Measurements from ENCODE around the gene RAD51B. TPM values are rescaled to one million over a fixed set of nuclear protein-coding genes. Genes with fewer than 3 reads are reported as not detected.
A peak's percentile ranks its signal among the peaks of the same experiment; 100 is the strongest.

RAD51B gene
- total RNA-seq, 1 experiment from 2014 or later = 29.9 TPM

GRCh38 chr14:68458840-68459469 lies 639.4 kb downstream of the RAD51B start:
- intact Hi-C loops (cut with micrococcal nuclease; ENCODE audit: unreplicated experiment) = loop anchor here (1.0 to 2.0 kb wide), 7 partner anchors 68 to 495 kb away; no protein-coding TSS in a partner anchor
- H4K20me1 ChIP-seq (ENCODE audit: insufficient read depth) = no peaks in the 10 kb centered on the region
- ChIA-PET POLR2A (ENCODE audit: unreplicated experiment) (interaction anchor here (0.6 to 1.2 kb wide), 4 partner anchors 117 to 837 kb away, joined by 3 to 13 read pairs (median 4); no protein-coding TSS in a partner anchor), CTCF (interaction anchor here (1.0 to 1.2 kb wide), 3 partner anchors 10 to 152 kb away, joined by 3 to 6 read pairs (median 3); no protein-coding TSS in a partner anchor)
- H2AFZ ChIP-seq = peak overlapping the region; percentile 11
- peak overlapping the region; percentile 25; the same call in 1 of the 2 replicates for H3K4me3 ChIP-seq
- H3K36me3 ChIP-seq (ENCODE audit: low read depth) = peaks cover 11% of the 10 kb centered on the region; the same call in 1 of the 2 replicates
- H3K27ac ChIP-seq = peak overlapping the region; percentile 93
- H3K79me2 ChIP-seq (ENCODE audit: low read depth) = no peaks in the 10 kb centered on the region
- H3K4me2 ChIP-seq = peak overlapping the region; percentile 68
- peak; percentile 85 to 97 for DNase-seq
- H3K9me3 ChIP-seq (ENCODE audit: insufficient read depth, low read depth) = peaks cover 20% of the 10 kb centered on the region
- BruUV-seq (replicated peaks) = TSS peak; percentile 82
- H3K27me3 ChIP-seq (ENCODE audit: insufficient read depth, low read depth) = no peaks in the 10 kb centered on the region
- TF ChIP-seq EZH2 (IDR thresholded peaks at IDR 0.05; ENCODE audit: low read depth) = no peak
- TF ChIP-seq, protein P1, sequence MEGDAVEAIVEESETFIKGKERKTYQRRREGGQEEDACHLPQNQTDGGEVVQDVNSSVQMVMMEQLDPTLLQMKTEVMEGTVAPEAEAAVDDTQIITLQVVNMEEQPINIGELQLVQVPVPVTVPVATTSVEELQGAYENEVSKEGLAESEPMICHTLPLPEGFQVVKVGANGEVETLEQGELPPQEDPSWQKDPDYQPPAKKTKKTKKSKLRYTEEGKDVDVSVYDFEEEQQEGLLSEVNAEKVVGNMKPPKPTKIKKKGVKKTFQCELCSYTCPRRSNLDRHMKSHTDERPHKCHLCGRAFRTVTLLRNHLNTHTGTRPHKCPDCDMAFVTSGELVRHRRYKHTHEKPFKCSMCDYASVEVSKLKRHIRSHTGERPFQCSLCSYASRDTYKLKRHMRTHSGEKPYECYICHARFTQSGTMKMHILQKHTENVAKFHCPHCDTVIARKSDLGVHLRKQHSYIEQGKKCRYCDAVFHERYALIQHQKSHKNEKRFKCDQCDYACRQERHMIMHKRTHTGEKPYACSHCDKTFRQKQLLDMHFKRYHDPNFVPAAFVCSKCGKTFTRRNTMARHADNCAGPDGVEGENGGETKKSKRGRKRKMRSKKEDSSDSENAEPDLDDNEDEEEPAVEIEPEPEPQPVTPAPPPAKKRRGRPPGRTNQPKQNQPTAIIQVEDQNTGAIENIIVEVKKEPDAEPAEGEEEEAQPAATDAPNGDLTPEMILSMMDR (conservative IDR thresholded peaks at IDR 0.05) = no peak
- H3K4me1 ChIP-seq (replicated peaks; ENCODE audit: insufficient read depth) = peaks cover 77% of the 10 kb centered on the region
- no peaks in the 10 kb centered on the region for H3K9me2 ChIP-seq (ENCODE audit: insufficient read depth)
- peaks cover 48% of the 10 kb centered on the region for H3F3A ChIP-seq (ENCODE audit: insufficient read depth, low read depth)

DNA sequence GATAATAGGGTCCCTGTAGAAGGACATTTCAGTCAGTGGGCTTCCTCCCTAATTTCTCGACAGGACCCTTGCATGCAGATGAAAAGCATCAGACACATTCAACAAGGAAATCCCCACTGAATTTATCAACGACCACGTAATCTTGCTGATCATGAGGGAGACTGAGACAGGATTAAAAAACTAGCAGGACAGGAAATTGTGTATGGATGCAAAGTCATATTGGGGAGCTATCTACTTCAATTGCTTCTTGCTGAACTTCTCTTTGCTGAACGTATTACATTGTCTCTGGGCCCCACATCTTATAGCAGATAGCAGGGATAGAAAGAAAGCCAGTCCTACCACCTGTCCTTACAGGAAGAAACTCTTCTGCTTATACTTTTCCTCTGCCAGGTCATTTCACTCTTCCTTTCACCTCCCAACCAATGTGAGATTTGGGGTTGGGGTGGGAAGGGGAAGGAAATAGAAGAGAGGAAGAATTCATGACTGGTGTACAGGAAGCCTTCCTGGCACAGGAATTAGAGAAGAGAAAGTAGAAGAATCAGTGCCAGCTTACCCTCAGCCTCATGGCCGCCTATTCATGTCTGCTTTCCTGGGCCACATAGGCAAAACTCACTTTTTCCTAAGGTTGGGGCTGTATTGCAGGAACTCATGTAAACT lies 640.0 kb downstream of the RAD51B start:
- CTCF ChIA-PET = interaction anchor here (1.0 to 1.2 kb wide), 2 partner anchors 9 to 153 kb away, joined by 3 to 6 read pairs; no protein-coding TSS in a partner anchor

More for the DNA sequence above, 640.0 kb downstream of the RAD51B start:
- peak overlapping the region; percentile 93 for H3K27ac ChIP-seq
- peaks cover 54% of the 10 kb centered on the region for H3F3A ChIP-seq (ENCODE audit: insufficient read depth, low read depth)
- no peak for DNase-seq
- H3K79me2 ChIP-seq (ENCODE audit: low read depth) = no peaks in the 10 kb centered on the region
- H3K9me2 ChIP-seq (ENCODE audit: insufficient read depth) = no peaks in the 10 kb centered on the region
- H3K4me2 ChIP-seq = peak overlapping the region; percentile 68
- intact Hi-C loops (cut with micrococcal nuclease; ENCODE audit: unreplicated experiment) = loop anchor here (1.0 to 10.0 kb wide), 8 partner anchors 67 to 495 kb away; no protein-coding TSS in a partner anchor
- H2AFZ ChIP-seq = peak overlapping the region; percentile 11; the same call in 1 of the 2 replicates
- POLR2A ChIA-PET (ENCODE audit: unreplicated experiment) = interaction anchor here (0.6 to 1.2 kb wide), 2 partner anchors 117 to 838 kb away, joined by 3 to 13 read pairs; no protein-coding TSS in a partner anchor
- TF ChIP-seq, protein P1 (conservative IDR thresholded peaks at IDR 0.05) = no peak
- TF ChIP-seq EZH2 (IDR thresholded peaks at IDR 0.05; ENCODE audit: low read depth) = no peak
- peaks cover 78% of the 10 kb centered on the region for H3K4me1 ChIP-seq (replicated peaks; ENCODE audit: insufficient read depth)
- peaks cover 10% of the 10 kb centered on the region; the same call in 1 of the 2 replicates for H3K36me3 ChIP-seq (ENCODE audit: low read depth)
- H3K4me3 ChIP-seq = peak overlapping the region; percentile 14; the same call in 1 of the 2 replicates
- no peaks in the 10 kb centered on the region for H3K27me3 ChIP-seq (ENCODE audit: insufficient read depth, low read depth)
- H4K20me1 ChIP-seq (ENCODE audit: insufficient read depth) = no peaks in the 10 kb centered on the region
- H3K9me3 ChIP-seq (ENCODE audit: insufficient read depth, low read depth) = peaks cover 14% of the 10 kb centered on the region
- BruUV-seq (replicated peaks) = TSS peak; percentile 74
